T-helper 1 cell treated with Interleukin-12 subunit alpha and Interleukin-12 subunit beta and Interleukin-4 antibody, amounts not matched to agents 30 μg/mL and 1 μg/mL, for 36 hours (primary cell): ENCODE measurements around the gene CTSH.

Experiments used
- H3K27ac Mint-ChIP-seq: one replicate; pipeline ENCODE4 v1.8.0; 2021; ENCODE audit warnings: mild to moderate bottlenecking, mixed read lengths
- H3K27me3 Mint-ChIP-seq: one replicate; pipeline ENCODE4 v1.8.0; 2021; ENCODE audit warnings: low read depth, mixed read lengths
- H3K36me3 Mint-ChIP-seq: one replicate; pipeline ENCODE4 v1.8.0; 2021; ENCODE audit warnings: low read depth, mixed read lengths
- H3K4me1 Mint-ChIP-seq: one replicate; pipeline ENCODE4 v1.8.0; 2021; ENCODE audit warnings: low read depth, mixed read lengths
- H3K4me3 Mint-ChIP-seq: one replicate; pipeline ENCODE4 v1.8.0; 2021; ENCODE audit warnings: mild to moderate bottlenecking, moderate library complexity, mixed read lengths
- H3K9me3 Mint-ChIP-seq: one replicate; pipeline ENCODE4 v1.8.0; 2021; ENCODE audit warnings: mixed read lengths

Gene CTSH

GRCh38 chr15:78960308-78960707 lies 15.5 kb upstream of the CTSH start:
- no peaks in the 10 kb centered on the region for H3K36me3 Mint-ChIP-seq
- H3K9me3 Mint-ChIP-seq = no peaks in the 10 kb centered on the region
- H3K4me1 Mint-ChIP-seq = no peaks in the 10 kb centered on the region
- H3K27me3 Mint-ChIP-seq = peaks cover 3% of the 10 kb centered on the region
- no peak overlapping the region for H3K27ac Mint-ChIP-seq
- no peak overlapping the region for H3K4me3 Mint-ChIP-seq

GRCh38 chr15:78959360-78959759 lies 14.5 kb upstream of the CTSH start:
- Mint-ChIP-seq H3K27me3 (peaks cover 8% of the 10 kb centered on the region), H3K36me3 (no peaks in the 10 kb centered on the region), H3K4me1 (no peaks in the 10 kb centered on the region)

GRCh38 chr15:78957416-78958093 lies 12.7 kb upstream of the CTSH start:
- Mint-ChIP-seq H3K9me3 (no peaks in the 10 kb centered on the region), H3K36me3 (no peaks in the 10 kb centered on the region), H3K27me3 (peaks cover 18% of the 10 kb centered on the region), H3K4me3 (no peak overlapping the region), H3K27ac (no peak overlapping the region), H3K4me1 (no peaks in the 10 kb centered on the region)

More at GRCh38 chr15:78959360-78959759, 14.5 kb upstream of the CTSH start:
- Mint-ChIP-seq H3K27ac (no peak overlapping the region), H3K9me3 (no peaks in the 10 kb centered on the region), H3K4me3 (no peak overlapping the region)

GRCh38 chr15:78956937-78957336 lies 12.1 kb upstream of the CTSH start:
- Mint-ChIP-seq H3K27me3 (peaks cover 19% of the 10 kb centered on the region), H3K4me3 (no peak overlapping the region), H3K9me3 (no peaks in the 10 kb centered on the region), H3K36me3 (no peaks in the 10 kb centered on the region), H3K4me1 (no peaks in the 10 kb centered on the region), H3K27ac (no peak overlapping the region)

- H3K4me1 Mint-ChIP-seq = peaks cover 7% of the 10 kb centered on the region
- H3K9me3 Mint-ChIP-seq = no peaks in the 10 kb centered on the region
- H3K36me3 Mint-ChIP-seq = no peaks in the 10 kb centered on the region
- no peak overlapping the region for H3K27ac Mint-ChIP-seq
- H3K27me3 Mint-ChIP-seq = peaks cover 16% of the 10 kb centered on the region
- H3K4me3 Mint-ChIP-seq = no peak overlapping the region
These were observed 10.5 kb upstream of the CTSH start for GRCh38 chr15:78955355-78955754.

GRCh38 chr15:78951841-78952238 lies 7.0 kb upstream of the CTSH start:
- no peak overlapping the region for H3K4me3 Mint-ChIP-seq
- peaks cover 7% of the 10 kb centered on the region for H3K4me1 Mint-ChIP-seq
- H3K27ac Mint-ChIP-seq = peak overlapping the region; percentile 53
- H3K36me3 Mint-ChIP-seq = no peaks in the 10 kb centered on the region
- H3K9me3 Mint-ChIP-seq = no peaks in the 10 kb centered on the region
- H3K27me3 Mint-ChIP-seq = peaks cover 22% of the 10 kb centered on the region

- Mint-ChIP-seq H3K27me3 (peaks cover 26% of the 10 kb centered on the region), H3K4me1 (peaks cover 7% of the 10 kb centered on the region), H3K27ac (peak overlapping the region; percentile 53), H3K9me3 (no peaks in the 10 kb centered on the region), H3K4me3 (no peak overlapping the region), H3K36me3 (no peaks in the 10 kb centered on the region)
These were observed 6.3 kb upstream of the CTSH start for GRCh38 chr15:78950902-78951840.

GRCh38 chr15:78950343-78950742 lies 5.5 kb upstream of the CTSH start:
- Mint-ChIP-seq H3K9me3 (no peaks in the 10 kb centered on the region), H3K4me3 (no peak overlapping the region), H3K27me3 (peaks cover 29% of the 10 kb centered on the region), H3K36me3 (no peaks in the 10 kb centered on the region), H3K27ac (no peak overlapping the region), H3K4me1 (peaks cover 7% of the 10 kb centered on the region)

GRCh38 chr15:78949461-78949860 lies 4.6 kb upstream of the CTSH start:
- Mint-ChIP-seq H3K27ac (no peak overlapping the region), H3K27me3 (peaks cover 28% of the 10 kb centered on the region), H3K4me3 (no peak overlapping the region), H3K4me1 (peaks cover 7% of the 10 kb centered on the region), H3K9me3 (no peaks in the 10 kb centered on the region), H3K36me3 (no peaks in the 10 kb centered on the region)

GRCh38 chr15:78947506-78947905 lies 2.7 kb upstream of the CTSH start:
- no peak overlapping the region for H3K4me3 Mint-ChIP-seq

GRCh38 chr15:78946493-78946892 lies 1.6 kb upstream of the CTSH start:
- Mint-ChIP-seq H3K27ac (no peak overlapping the region), H3K4me3 (peak overlapping the region; percentile 51), H3K4me1 (peaks cover 9% of the 10 kb centered on the region), H3K27me3 (peaks cover 26% of the 10 kb centered on the region), H3K36me3 (peaks cover 5% of the 10 kb centered on the region), H3K9me3 (no peaks in the 10 kb centered on the region)

More at GRCh38 chr15:78947506-78947905, 2.7 kb upstream of the CTSH start:
- peaks cover 2% of the 10 kb centered on the region for H3K36me3 Mint-ChIP-seq
- no peaks in the 10 kb centered on the region for H3K9me3 Mint-ChIP-seq
- no peak overlapping the region for H3K27ac Mint-ChIP-seq
- peaks cover 12% of the 10 kb centered on the region for H3K4me1 Mint-ChIP-seq
- peaks cover 26% of the 10 kb centered on the region for H3K27me3 Mint-ChIP-seq

GRCh38 chr15:78944202-78944625 lies 632 bp downstream of the CTSH start:
- peak overlapping the region; percentile 82 for H3K4me3 Mint-ChIP-seq
- no peaks in the 10 kb centered on the region for H3K9me3 Mint-ChIP-seq
- peaks cover 7% of the 10 kb centered on the region for H3K4me1 Mint-ChIP-seq
- H3K36me3 Mint-ChIP-seq = peaks cover 7% of the 10 kb centered on the region
- H3K27ac Mint-ChIP-seq = peak overlapping the region; percentile 15
- peaks cover 26% of the 10 kb centered on the region for H3K27me3 Mint-ChIP-seq

- H3K9me3 Mint-ChIP-seq = peaks cover under 1% of the 10 kb centered on the region
- no peak overlapping the region for H3K27ac Mint-ChIP-seq
- H3K4me3 Mint-ChIP-seq = peak overlapping the region; percentile 82
- peaks cover 11% of the 10 kb centered on the region for H3K36me3 Mint-ChIP-seq
- peaks cover 26% of the 10 kb centered on the region for H3K27me3 Mint-ChIP-seq
- H3K4me1 Mint-ChIP-seq = peaks cover 13% of the 10 kb centered on the region
These were observed 1.2 kb downstream of the CTSH start for GRCh38 chr15:78943692-78944091.

- Mint-ChIP-seq H3K27me3 (peaks cover 26% of the 10 kb centered on the region), H3K27ac (no peak overlapping the region), H3K9me3 (peaks cover 5% of the 10 kb centered on the region), H3K4me1 (peaks cover 21% of the 10 kb centered on the region), H3K4me3 (no peak overlapping the region), H3K36me3 (peaks cover 15% of the 10 kb centered on the region)
These were observed 2.1 kb downstream of the CTSH start for GRCh38 chr15:78942741-78943140.
